ENCODE data around the gene PEAR1. TPM values are rescaled to one million over a fixed set of nuclear protein-coding genes. Genes with fewer than 3 reads are reported as not detected.

Gene PEAR1
- total RNA-seq, 1 experiment from 2014 or later = 11.9 TPM

DNA sequence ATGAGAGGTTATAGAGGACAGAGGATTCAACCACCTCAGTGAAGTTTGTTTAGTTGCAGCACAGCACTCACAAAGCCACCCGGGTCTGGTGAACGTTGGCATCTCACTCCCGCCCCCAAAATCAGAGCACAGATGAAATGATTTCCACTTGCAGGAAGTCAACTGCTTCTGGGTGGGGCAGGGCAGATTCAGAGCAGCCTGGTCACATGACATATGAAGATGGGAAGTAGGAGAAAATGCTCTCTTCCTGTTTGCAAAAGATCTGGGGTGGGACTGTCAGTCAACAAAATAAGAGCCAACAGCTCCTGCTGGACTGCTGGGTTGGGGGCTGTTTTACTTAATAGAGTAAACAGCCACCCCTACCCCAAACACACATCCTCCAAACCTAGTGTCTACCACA lies 70.1 kb downstream of the PEAR1 start:
- ChIA-PET POLR2A (ENCODE audit: unreplicated experiment) (no interaction called here), CTCF (no interaction called here)
- no TSS peak for BruUV-seq (replicated peaks)
- intact Hi-C loops (cut with micrococcal nuclease) = no loop called here
- no peak for DNase-seq
- Histone ChIP-seq H2AFZ (ENCODE audit: low read length) (no peak overlapping the region), H3F3A (ENCODE audit: low read length, unreplicated experiment) (no peaks in the 10 kb centered on the region), H3K27me3 (ENCODE audit: low read length) (no peaks in the 10 kb centered on the region), H3K9me3 (ENCODE audit: low read length) (no peaks in the 10 kb centered on the region), H3K9me2 (replicated peaks; ENCODE audit: low read length) (no peaks in the 10 kb centered on the region), H3K9ac (ENCODE audit: low read length) (no peak overlapping the region), H3K4me1 (ENCODE audit: insufficient read depth, low read length) (peaks cover 2% of the 10 kb centered on the region; the same call in 1 of the 2 replicates), H4K20me1 (ENCODE audit: low read length) (no peaks in the 10 kb centered on the region), H3K4me2 (ENCODE audit: low read length) (no peak overlapping the region), H3K27ac (ENCODE audit: low read length) (no peak overlapping the region), H3K4me3 (ENCODE audit: low read length) (no peak overlapping the region), H3K36me3 (ENCODE audit: low read depth, low read length) (peaks cover 20% of the 10 kb centered on the region; the same call in 1 of the 2 replicates), H3K79me2 (ENCODE audit: low read length) (no peaks in the 10 kb centered on the region)
- ATAC-seq = 0 out of 2 replicates have a peak, but pooled peaks have one; percentile 23
- TF ChIP-seq EZH2 (IDR thresholded peaks at IDR 0.05; ENCODE audit: low read length, unreplicated experiment) (no peak), EZH2phosphoT487 (IDR thresholded peaks at IDR 0.05; ENCODE audit: borderline replicate concordance, low read length) (no peak)
- TF ChIP-seq, protein P1, sequence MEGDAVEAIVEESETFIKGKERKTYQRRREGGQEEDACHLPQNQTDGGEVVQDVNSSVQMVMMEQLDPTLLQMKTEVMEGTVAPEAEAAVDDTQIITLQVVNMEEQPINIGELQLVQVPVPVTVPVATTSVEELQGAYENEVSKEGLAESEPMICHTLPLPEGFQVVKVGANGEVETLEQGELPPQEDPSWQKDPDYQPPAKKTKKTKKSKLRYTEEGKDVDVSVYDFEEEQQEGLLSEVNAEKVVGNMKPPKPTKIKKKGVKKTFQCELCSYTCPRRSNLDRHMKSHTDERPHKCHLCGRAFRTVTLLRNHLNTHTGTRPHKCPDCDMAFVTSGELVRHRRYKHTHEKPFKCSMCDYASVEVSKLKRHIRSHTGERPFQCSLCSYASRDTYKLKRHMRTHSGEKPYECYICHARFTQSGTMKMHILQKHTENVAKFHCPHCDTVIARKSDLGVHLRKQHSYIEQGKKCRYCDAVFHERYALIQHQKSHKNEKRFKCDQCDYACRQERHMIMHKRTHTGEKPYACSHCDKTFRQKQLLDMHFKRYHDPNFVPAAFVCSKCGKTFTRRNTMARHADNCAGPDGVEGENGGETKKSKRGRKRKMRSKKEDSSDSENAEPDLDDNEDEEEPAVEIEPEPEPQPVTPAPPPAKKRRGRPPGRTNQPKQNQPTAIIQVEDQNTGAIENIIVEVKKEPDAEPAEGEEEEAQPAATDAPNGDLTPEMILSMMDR (conservative IDR thresholded peaks at IDR 0.05; ENCODE audit: low read depth, low read length) = no peak

GRCh38 chr1:156964441-156964840 lies 70.9 kb downstream of the PEAR1 start:
- Histone ChIP-seq H3K27ac (ENCODE audit: low read length) (no peak overlapping the region), H3F3A (ENCODE audit: low read length, unreplicated experiment) (no peaks in the 10 kb centered on the region), H3K4me1 (ENCODE audit: insufficient read depth, low read length) (no peaks in the 10 kb centered on the region), H2AFZ (ENCODE audit: low read length) (no peak overlapping the region), H3K27me3 (ENCODE audit: low read length) (no peaks in the 10 kb centered on the region), H3K9me3 (ENCODE audit: low read length) (no peaks in the 10 kb centered on the region), H3K9me2 (replicated peaks; ENCODE audit: low read length) (no peaks in the 10 kb centered on the region), H3K36me3 (ENCODE audit: low read depth, low read length) (peaks cover 21% of the 10 kb centered on the region; the same call in 1 of the 2 replicates), H3K4me2 (ENCODE audit: low read length) (no peak overlapping the region), H3K4me3 (ENCODE audit: low read length) (no peak overlapping the region), H4K20me1 (ENCODE audit: low read length) (no peaks in the 10 kb centered on the region), H3K79me2 (ENCODE audit: low read length) (no peaks in the 10 kb centered on the region), H3K9ac (ENCODE audit: low read length) (no peak overlapping the region)
- no peak for DNase-seq
- no TSS peak for BruUV-seq (replicated peaks)
- ChIA-PET POLR2A (ENCODE audit: unreplicated experiment) (no interaction called here), CTCF (no interaction called here)
- no peak for ATAC-seq
- intact Hi-C loops (cut with micrococcal nuclease) = no loop called here
- no peak for TF ChIP-seq EZH2phosphoT487 (IDR thresholded peaks at IDR 0.05; ENCODE audit: borderline replicate concordance, low read length)

Small RNA genes lying within 50 kb of the gene (microRNA-seq; reads per million reads assigned to microRNA genes)
- gene MIR765 (ENCODE audit: unreplicated experiment) = not detected

Other genes with a start within 250 kb of the PEAR1 start
- gene NES, start 216.3 kb upstream of the PEAR1 start, total RNA-seq (2014; rRNA removed) = 58.2 and 70.0 TPM in 2 replicates
- 120 and 150 TPM in 2 replicates for gene CRABP2, start 188.1 kb upstream of the PEAR1 start, total RNA-seq (2014; rRNA removed)
- gene METTL25B, start 165.2 kb upstream of the PEAR1 start, total RNA-seq (2014; rRNA removed) = 10.4 and 14.6 TPM in 2 replicates
- 39.2 and 51.7 TPM in 2 replicates for gene ISG20L2, start 165.0 kb upstream of the PEAR1 start, total RNA-seq (2014; rRNA removed)
- gene MRPL24, start 152.6 kb upstream of the PEAR1 start, total RNA-seq (2014; rRNA removed) = 232 and 275 TPM in 2 replicates
- gene HDGF, start 142.0 kb upstream of the PEAR1 start, total RNA-seq (2014; rRNA removed) = 586 and 1,030 TPM in 2 replicates
- gene PRCC, start 126.2 kb upstream of the PEAR1 start, total RNA-seq (2014; rRNA removed) = 103 TPM in 2 replicates
- gene SH2D2A, start 76.9 kb upstream of the PEAR1 start, total RNA-seq (2014; rRNA removed) = 6.9 and 7.8 TPM in 2 replicates
- not detected in 2 replicates for gene INSRR, start 34.6 kb upstream of the PEAR1 start, total RNA-seq (2014; rRNA removed)
- 0.15 and 0.40 TPM in 2 replicates for gene NTRK1, start 32.9 kb upstream of the PEAR1 start, total RNA-seq (2014; rRNA removed)
- gene LRRC71, start 26.9 kb downstream of the PEAR1 start, total RNA-seq (2014; rRNA removed) = 0.11 TPM in 1 of 2 replicates, not detected in the other
- gene ARHGEF11, start 152.0 kb downstream of the PEAR1 start, total RNA-seq (2014; rRNA removed) = 31.1 and 43.9 TPM in 2 replicates
- gene ETV3L, start 206.1 kb downstream of the PEAR1 start, total RNA-seq (2014; rRNA removed) = not detected in 2 replicates
- gene ETV3, start 244.7 kb downstream of the PEAR1 start, total RNA-seq (2014; rRNA removed) = 10.1 and 12.2 TPM in 2 replicates